Karpas-422 (cell line): ENCODE results near the gene TTLL12. TPM values are rescaled to one million over a fixed set of nuclear protein-coding genes. Genes with fewer than 3 reads are reported as not detected.

ENCODE experiments used
- DNase-seq: peaks from one replicate; pipeline ENCODE4 v3.0.0-alpha.2; 2015
- H2AFZ ChIP-seq: fragments of 200-600 bp; sonication (generic); 2 replicates; pipeline ENCODE4 v1.6.1; 2014; ENCODE audit warnings: antibody characterized with exemption, low read length, mixed read lengths
- H3K27ac ChIP-seq: fragments of 200-600 bp; sonication (generic); 2 replicates; pipeline ENCODE4 v1.5.1; 2014; ENCODE audit warnings: mild to moderate bottlenecking, low read length, moderate library complexity
- H3K27me3 ChIP-seq: fragments of 200-600 bp; sonication (generic); 2 replicates; pipeline ENCODE4 v1.6.1; 2014; ENCODE audit warnings: low read length, mixed read lengths
- H3K36me3 ChIP-seq: fragments of 200-600 bp; sonication (generic); 2 replicates; pipeline ENCODE4 v1.6.1; 2014; ENCODE audit warnings: low read length, mixed read lengths; ENCODE audit not compliant: insufficient read depth
- H3K4me1 ChIP-seq: fragments of 200-600 bp; sonication (generic); 2 replicates; pipeline ENCODE4 v1.6.1; 2014; ENCODE audit warnings: mild to moderate bottlenecking, low read length, mixed read lengths
- H3K4me2 ChIP-seq: fragments of 200-600 bp; sonication (generic); 2 replicates; pipeline ENCODE4 v1.6.1; 2014; ENCODE audit warnings: low read length, low read depth, mild to moderate bottlenecking; ENCODE audit not compliant: poor library complexity, severe bottlenecking
- H3K4me3 ChIP-seq: fragments of 200-600 bp; sonication (generic); 2 replicates; pipeline ENCODE4 v1.5.1; 2014; ENCODE audit warnings: mild to moderate bottlenecking, antibody characterized with exemption, low read length, mixed read lengths
- H3K79me2 ChIP-seq: fragments of 200-600 bp; sonication (generic); 2 replicates; pipeline ENCODE4 v1.6.1; 2014; ENCODE audit warnings: mild to moderate bottlenecking, low read length, mixed read lengths
- H3K9ac ChIP-seq: fragments of 200-600 bp; sonication (generic); 2 replicates; pipeline ENCODE4 v1.6.0; 2014; ENCODE audit warnings: low read length
- H3K9me2 ChIP-seq: fragments of 200-600 bp; sonication (generic), shearing (Covaris generic); replicated peaks from 2 replicates; pipeline ENCODE4 v1.6.0; 2014; ENCODE audit warnings: mild to moderate bottlenecking, low read length, moderate library complexity; ENCODE audit not compliant: insufficient read depth
- H3K9me3 ChIP-seq: fragments of 300-700, 200-600 bp; sonication (generic); 2 replicates; pipeline ENCODE4 v1.6.1; 2014; ENCODE audit warnings: low read length, mixed read lengths
- H4K20me1 ChIP-seq: fragments of 200-600 bp; sonication (generic); 2 replicates; pipeline ENCODE4 v1.6.1; 2014; ENCODE audit warnings: mild to moderate bottlenecking, antibody characterized with exemption, low read length, low read depth; ENCODE audit not compliant: insufficient read depth
- total RNA-seq: library from RNA; depleted of rRNA; stranded (reverse); fragments of >200 nt; shearing (Covaris generic); gene quantifications from 2 replicates; pipeline ENCODE4 v1.2.3, GENCODE V29; 2014; ENCODE audit warnings: low replicate concordance; rRNA removed

Gene TTLL12
- total RNA-seq, 1 experiment from 2014 or later = 31.2 TPM

- Histone ChIP-seq H3K4me2 (peak overlapping the region; percentile 50), H2AFZ (peak overlapping the region; percentile 36; the same call in 1 of the 2 replicates)
These were observed 68.7 kb downstream of the TTLL12 start for GRCh38 chr22:43118024-43118849.

DNA sequence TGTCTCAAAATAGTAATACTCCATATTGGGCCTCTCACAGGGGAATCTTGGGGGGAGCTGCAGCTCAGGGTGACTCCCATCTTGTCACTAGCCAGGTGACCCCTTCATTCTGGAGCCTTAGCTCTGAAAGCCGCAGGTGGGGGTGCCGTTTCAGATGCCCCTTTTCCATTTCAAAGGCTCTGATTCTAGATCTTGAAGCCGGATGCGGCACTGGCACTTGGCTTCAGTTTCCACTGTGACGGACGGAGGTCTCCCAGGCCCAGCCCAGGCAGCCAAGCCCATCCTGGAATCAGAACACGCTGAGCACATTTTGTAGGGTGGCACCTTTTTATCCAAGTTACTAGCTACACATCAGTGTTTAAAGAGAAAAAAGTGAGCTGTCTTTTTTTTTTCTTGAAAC is 70.0 kb downstream of the TTLL12 start:
- Histone ChIP-seq H3K27me3 (no peaks in the 10 kb centered on the region), H4K20me1 (no peaks in the 10 kb centered on the region), H3K27ac (no peak overlapping the region), H3K36me3 (no peaks in the 10 kb centered on the region), H3K9me2 (no peaks in the 10 kb centered on the region), H3K4me2 (no peak overlapping the region), H3K9ac (no peak overlapping the region), H3K4me3 (no peak overlapping the region), H3K4me1 (peaks cover 23% of the 10 kb centered on the region), H3K9me3 (no peaks in the 10 kb centered on the region), H2AFZ (no peak overlapping the region), H3K79me2 (no peaks in the 10 kb centered on the region)
- no peak for DNase-seq

More at GRCh38 chr22:43118024-43118849, 68.7 kb downstream of the TTLL12 start:
- Histone ChIP-seq H3K36me3 (no peaks in the 10 kb centered on the region), H3K4me1 (peaks cover 23% of the 10 kb centered on the region), H3K27me3 (no peaks in the 10 kb centered on the region), H3K79me2 (no peaks in the 10 kb centered on the region), H3K9me3 (no peaks in the 10 kb centered on the region), H3K9ac (0 out of 2 replicates have a peak overlapping the region, but pooled peaks have one; percentile 0), H3K4me3 (peak overlapping the region; percentile 23; the same call in 1 of the 2 replicates), H3K9me2 (no peaks in the 10 kb centered on the region), H4K20me1 (no peaks in the 10 kb centered on the region), H3K27ac (no peak overlapping the region)
- no peak for DNase-seq

Other genes starting within 250 kb of the TTLL12 start
- 8.3 and 10.9 TPM in 2 replicates for gene PACSIN2, start 172.0 kb downstream of the TTLL12 start, total RNA-seq
- 0.97 and 1.1 TPM in 2 replicates for gene TTLL1, start 97.7 kb downstream of the TTLL12 start, total RNA-seq
- gene BIK, start 76.4 kb downstream of the TTLL12 start, total RNA-seq = 0.71 TPM in 1 of 2 replicates, not detected in the other
- gene MCAT, start 43.7 kb downstream of the TTLL12 start, total RNA-seq = 15.0 and 29.5 TPM in 2 replicates
- gene TSPO, start 35.6 kb downstream of the TTLL12 start, total RNA-seq = 0.54 and 3.8 TPM in 2 replicates
- not detected in 2 replicates for gene SCUBE1, start 156.2 kb upstream of the TTLL12 start, total RNA-seq
- 0.15 TPM in 1 of 2 replicates, not detected in the other for gene MPPED1, start 224.9 kb upstream of the TTLL12 start, total RNA-seq